Measurements from ENCODE around the gene ERFL. TPM values are rescaled to one million over a fixed set of nuclear protein-coding genes. Genes with fewer than 3 reads are reported as not detected.

ERFL gene
- total RNA-seq: 0.07 TPM in 1 of 2 replicates, not detected in the other

DNA sequence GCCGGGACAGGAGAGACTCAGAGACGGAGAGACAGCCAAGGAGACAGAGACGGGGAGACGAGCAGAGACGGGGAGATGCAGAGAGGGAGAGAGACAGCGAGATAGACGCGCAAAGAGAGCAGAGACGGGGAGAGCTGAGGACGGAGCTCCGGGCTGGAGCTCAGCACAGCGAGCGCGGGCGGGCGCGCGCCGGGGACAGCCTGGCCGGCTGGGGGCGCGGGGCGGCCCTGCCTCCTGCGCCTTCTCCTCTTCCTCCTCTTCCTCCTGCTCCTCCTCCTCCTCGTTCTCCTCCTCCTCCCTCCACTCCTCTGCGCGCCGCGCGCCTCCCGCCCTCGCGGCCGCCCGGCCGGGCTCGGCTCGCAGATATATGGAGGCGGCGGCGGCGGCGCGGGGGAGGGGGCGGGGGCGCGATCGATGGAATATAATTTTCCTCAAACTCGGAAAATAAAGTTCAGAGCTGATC is at the start of gene ERFL:
ERFL (minus strand) TSS at position 229 of the 463 bp plus-strand sequence. CDS start 15,530 bp downstream, outside the sequence.

DNA sequence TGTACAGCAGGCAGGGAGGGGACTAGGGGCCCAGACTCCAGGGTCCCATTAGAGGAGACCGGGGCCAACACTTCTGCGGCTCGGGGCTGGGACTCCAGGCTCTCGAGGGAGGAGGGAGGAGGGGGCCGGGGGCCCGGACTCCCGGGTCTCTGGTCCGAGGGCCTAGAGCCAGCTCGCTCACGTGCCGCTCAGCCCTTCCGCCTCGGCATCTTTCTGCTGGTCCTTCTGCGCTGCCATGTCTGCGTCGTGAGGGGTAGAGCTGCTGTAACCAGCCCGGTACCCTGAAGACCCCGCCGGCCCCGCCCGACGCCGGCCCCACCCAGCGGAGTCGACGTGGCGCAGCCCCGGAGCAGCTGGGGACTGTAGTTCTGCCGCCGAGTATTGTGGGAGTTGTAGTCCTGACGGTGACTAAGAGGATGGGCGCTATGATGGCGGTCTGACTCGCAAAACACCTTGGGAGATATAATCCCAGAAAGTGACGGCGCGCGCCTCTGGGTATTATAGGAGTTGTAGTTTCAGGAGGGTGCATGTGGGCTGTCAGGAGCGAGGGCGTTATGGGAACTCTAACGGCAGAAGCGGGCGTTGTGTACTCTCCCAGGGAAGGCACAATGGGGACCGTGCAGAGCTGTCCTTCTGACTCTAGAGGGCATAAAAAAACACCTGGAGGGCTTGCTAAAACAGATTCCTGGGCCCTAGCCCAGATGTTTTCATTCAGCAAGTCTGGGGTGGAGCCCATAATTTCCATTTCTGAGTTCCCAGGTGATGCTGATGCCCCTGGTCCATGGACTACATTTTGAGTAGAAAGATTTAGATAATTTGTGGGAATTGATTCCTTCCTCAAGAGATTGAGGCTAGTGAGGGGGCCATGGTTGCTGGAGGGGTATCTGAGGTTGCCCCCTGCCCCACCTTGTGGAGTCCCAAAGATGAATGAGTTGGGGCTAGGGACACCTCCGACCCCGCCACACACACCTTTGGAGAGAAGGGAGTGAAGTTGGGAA is 31.1 kb upstream of the ERFL start, which contains the start of gene RABAC1:
RABAC1 (minus strand) TSS at position 266 of the 998 bp plus-strand sequence; CDS start at position 237, 29 bp downstream.

DNA sequence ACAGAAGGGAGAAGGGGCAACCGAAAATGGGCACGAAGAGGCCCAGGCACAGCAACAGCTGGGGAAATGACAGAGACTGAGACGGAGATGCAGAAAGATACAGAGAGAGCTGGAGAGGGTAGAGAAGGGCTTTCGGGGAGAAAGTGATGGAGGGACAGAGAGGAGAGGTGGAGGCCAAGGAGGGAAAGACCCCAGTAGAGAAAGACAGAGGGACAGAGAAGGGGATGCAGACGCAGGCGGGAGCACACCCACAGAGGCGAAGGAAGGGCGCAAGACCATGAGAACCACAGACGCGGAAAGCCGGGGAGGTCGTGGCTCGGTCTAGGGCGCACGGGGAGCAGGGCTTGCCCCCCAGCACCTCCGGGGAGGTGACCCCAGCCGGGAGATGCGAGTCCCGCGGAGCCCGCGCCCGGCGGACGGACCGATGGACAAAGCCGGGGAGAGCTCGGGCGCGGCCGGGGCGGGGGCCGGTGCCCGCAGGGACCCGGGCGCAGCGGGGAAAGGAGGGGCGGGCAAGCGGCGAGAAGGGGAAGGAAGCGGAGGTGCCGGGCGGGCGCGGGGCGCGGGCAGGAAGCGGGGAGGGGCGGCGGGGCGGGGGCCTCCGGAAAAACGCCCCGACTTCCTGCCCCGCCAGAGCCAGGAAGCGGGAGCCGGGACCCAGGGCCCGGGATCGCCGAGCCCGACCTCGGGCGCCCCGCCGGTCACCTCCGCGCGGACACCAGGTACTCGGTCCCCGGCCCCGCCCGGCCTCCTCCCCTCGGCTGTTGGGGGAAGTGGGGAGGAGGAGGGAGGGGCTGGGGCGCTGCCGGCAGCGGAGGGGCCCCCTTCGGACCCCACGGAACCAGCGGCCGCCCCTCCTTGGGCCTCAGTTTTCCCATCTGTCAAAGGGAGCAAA is 45.4 kb downstream of the ERFL start, which contains the start of gene ARHGEF1:
ARHGEF1 (plus strand) TSS at position 617 of the 895 bp plus-strand sequence. CDS start 4,899 bp downstream, outside the sequence.

DNA sequence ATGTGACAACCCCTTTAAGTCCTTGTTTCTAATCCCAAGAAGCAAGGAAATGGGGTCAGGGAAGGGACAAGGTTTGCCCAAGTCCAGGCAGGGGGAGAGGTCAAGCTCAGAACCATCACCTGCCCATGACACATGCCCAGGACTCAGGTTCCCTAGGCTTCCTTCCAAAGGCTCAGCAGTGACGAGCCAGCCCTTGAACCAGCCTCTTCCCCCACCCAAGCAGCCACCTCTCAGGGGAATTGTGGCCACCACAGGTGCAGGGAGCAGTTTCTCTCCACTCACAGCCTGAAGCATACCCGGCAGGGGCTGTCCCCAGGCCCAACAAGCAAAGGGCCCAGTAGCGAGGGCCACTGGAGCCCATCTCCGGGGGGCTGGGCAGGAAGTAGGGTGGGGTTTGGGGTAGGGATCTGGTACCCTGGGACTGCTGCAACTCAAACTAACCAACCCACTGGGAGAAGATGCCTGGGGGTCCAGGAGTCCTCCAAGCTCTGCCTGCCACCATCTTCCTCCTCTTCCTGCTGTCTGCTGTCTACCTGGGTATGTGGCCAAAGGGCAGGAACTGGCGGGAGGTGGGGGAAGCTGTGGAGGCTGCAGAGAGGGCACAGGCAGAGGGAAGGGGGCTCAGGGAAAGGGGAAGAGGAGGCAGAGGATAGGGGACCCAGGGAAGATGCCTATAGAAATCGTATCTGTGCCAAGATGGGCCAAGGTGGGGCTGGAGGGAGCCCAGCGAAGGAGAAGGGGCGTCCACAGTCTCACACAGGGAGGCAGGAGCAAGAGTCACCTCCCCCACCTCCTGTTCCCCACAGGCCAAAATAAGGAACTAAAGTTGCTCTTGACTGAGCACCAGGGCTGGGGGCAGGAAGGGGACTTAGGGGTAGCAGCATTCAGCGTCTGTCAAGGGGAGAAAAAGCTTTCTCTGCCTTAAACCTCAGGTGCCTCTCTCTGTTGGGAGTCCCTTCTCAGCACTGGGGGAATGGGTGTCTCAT is 51.1 kb downstream of the ERFL start, which contains the start of gene CD79A:
CD79A (plus strand) TSS at position 433 of the 986 bp plus-strand sequence; CDS start at position 459, 26 bp downstream.

DNA sequence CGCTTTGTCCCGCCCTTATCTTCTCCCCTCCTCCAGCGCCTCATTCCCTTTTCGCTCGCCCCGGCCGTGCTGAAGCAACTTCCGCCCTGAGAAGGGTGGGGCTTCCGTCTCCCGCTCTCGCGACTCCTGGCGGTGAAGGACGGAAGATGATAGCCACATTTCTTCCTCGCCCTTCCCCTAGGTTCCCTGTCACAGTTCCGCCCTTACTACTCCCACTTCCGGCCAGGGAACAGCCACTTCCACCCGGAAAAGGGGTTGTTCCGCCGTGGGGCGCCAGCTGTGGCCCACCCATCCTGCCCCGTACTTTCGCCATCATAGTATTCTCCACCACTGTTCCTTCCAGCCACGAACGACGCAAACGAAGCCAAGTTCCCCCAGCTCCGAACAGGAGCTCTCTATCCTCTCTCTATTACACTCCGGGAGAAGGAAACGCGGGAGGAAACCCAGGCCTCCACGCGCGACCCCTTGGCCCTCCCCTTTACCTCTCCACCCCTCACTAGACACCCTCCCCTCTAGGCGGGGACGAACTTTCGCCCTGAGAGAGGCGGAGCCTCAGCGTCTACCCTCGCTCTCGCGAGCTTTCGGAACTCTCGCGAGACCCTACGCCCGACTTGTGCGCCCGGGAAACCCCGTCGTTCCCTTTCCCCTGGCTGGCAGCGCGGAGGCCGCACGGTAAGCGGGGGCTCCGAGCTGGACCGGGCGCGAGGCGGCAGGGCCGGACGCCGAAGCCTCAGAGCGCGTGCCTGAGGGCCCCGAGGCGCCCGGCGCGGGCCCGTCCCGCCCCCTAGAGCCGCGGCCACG is 68.4 kb downstream of the ERFL start, which contains the start of gene RPS19:
RPS19 (plus strand) TSS at position 638 of the 801 bp plus-strand sequence. CDS start 520 bp downstream, outside the sequence.

Other genes with a start within 250 kb of the ERFL start
- 0.71 TPM in 1 of 2 replicates, not detected in the other for gene CEACAM7, start 240.2 kb downstream of the ERFL start, total RNA-seq
- gene CEACAM5, start 219.8 kb downstream of the ERFL start, total RNA-seq: 9.5 and 24.6 TPM in 2 replicates
- 25.0 and 35.1 TPM in 2 replicates for gene CEACAM6, start 172.9 kb downstream of the ERFL start, total RNA-seq
- gene CEACAM3, start 131.9 kb downstream of the ERFL start, total RNA-seq: not detected in 2 replicates
- gene LYPD4, start 83.8 kb downstream of the ERFL start, total RNA-seq: not detected in 2 replicates
- not detected in 2 replicates for gene DMRTC2, start 83.4 kb downstream of the ERFL start, total RNA-seq
- gene RPS19, start 68.2 kb downstream of the ERFL start, total RNA-seq: 2,184 and 2,295 TPM in 2 replicates
- not detected in 2 replicates for gene CD79A, start 51.2 kb downstream of the ERFL start, total RNA-seq
- 50.2 and 63.1 TPM in 2 replicates for gene ARHGEF1, start 45.3 kb downstream of the ERFL start, total RNA-seq
- gene RABAC1, start 30.9 kb upstream of the ERFL start, total RNA-seq: 166 and 177 TPM in 2 replicates
- gene ATP1A3, start 65.8 kb upstream of the ERFL start, total RNA-seq: 0.33 TPM in 1 of 2 replicates, not detected in the other
- gene GRIK5, start 141.8 kb upstream of the ERFL start, total RNA-seq: 0.21 TPM in 1 of 2 replicates, not detected in the other
- gene ZNF574, start 147.7 kb upstream of the ERFL start, total RNA-seq: 16.1 and 25.2 TPM in 2 replicates
- 1.1 and 1.3 TPM in 2 replicates for gene POU2F2, start 204.0 kb upstream of the ERFL start, total RNA-seq